ENCODE results near the gene LRRC8B.
A peak's percentile ranks its signal among the peaks of the same experiment; 100 is the strongest.

Gene LRRC8B

DNA sequence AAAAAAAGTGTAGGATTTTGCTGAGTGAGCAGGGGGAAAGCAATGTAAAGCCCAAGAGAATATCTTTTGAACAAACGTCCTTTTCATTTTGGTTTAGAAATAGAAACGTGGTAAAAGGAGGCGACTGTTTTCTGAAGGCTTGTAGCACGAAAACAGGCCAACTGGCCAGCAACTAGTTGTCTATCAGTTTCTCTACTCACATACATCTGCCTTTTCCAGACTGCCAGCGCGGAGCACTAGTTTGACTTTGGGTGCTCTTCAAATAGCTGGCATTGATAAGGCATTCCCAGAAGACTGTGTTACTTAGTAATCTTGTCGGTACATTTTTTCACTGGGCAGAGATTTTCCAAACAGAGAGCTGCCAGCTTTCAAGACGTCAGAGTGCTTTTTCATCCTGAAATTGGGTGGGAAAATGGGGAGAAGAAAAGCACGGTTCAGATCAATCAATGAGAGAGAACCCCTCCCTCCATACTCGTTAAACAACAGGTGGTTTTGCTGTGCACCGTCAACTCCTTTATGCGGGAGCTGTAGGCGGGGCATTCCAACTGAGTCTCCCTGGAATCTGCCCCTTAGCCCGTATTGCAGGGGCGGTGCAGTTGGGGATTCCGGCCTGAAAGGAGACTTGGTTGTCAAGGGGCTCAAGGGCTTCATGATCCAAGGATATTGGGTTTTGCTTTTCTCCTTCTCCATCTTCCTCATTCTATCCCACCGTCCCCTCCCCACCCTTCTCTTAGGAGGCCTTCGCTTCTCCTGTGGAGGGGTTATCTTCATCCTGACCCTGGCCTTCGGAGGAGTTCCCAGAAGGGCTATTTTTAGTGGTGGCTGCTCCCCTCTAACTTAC lies 107.4 kb downstream of the LRRC8B start:
- Histone ChIP-seq H3K9ac (ENCODE audit: low read length) (peak overlapping the region; percentile 74), H3F3A (ENCODE audit: insufficient read depth) (peaks cover 16% of the 10 kb centered on the region), H3K9me3 (ENCODE audit: insufficient read depth, low read length) (no peaks in the 10 kb centered on the region), H3K36me3 (ENCODE audit: low read length) (no peaks in the 10 kb centered on the region), H3K27me3 (ENCODE audit: low read length) (no peaks in the 10 kb centered on the region), H3K4me3 (ENCODE audit: insufficient read depth, low read length, poor library complexity, severe bottlenecking) (peak overlapping the region; percentile 59), H3K79me2 (ENCODE audit: insufficient read depth, low read length) (no peaks in the 10 kb centered on the region), H3K27ac (ENCODE audit: low read depth, low read length) (no peak overlapping the region), H3K4me2 (ENCODE audit: low read depth, low read length, poor library complexity, severe bottlenecking) (peak overlapping the region; percentile 70), H2AFZ (ENCODE audit: low read depth, low read length, severe bottlenecking) (peak overlapping the region; percentile 92), H3K9me2 (replicated peaks; ENCODE audit: insufficient read depth, low read length) (no peaks in the 10 kb centered on the region), H4K20me1 (ENCODE audit: low read depth, low read length) (peaks cover 5% of the 10 kb centered on the region; the same call in 1 of the 2 replicates)
- TF ChIP-seq, protein P1, sequence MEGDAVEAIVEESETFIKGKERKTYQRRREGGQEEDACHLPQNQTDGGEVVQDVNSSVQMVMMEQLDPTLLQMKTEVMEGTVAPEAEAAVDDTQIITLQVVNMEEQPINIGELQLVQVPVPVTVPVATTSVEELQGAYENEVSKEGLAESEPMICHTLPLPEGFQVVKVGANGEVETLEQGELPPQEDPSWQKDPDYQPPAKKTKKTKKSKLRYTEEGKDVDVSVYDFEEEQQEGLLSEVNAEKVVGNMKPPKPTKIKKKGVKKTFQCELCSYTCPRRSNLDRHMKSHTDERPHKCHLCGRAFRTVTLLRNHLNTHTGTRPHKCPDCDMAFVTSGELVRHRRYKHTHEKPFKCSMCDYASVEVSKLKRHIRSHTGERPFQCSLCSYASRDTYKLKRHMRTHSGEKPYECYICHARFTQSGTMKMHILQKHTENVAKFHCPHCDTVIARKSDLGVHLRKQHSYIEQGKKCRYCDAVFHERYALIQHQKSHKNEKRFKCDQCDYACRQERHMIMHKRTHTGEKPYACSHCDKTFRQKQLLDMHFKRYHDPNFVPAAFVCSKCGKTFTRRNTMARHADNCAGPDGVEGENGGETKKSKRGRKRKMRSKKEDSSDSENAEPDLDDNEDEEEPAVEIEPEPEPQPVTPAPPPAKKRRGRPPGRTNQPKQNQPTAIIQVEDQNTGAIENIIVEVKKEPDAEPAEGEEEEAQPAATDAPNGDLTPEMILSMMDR (IDR thresholded peaks at IDR 0.05; ENCODE audit: insufficient read depth, low read length, poor library complexity, severe bottlenecking), result no peak
- TF ChIP-seq EZH2phosphoT487 (conservative IDR thresholded peaks at IDR 0.05; ENCODE audit: low read length), result no peak

DNA sequence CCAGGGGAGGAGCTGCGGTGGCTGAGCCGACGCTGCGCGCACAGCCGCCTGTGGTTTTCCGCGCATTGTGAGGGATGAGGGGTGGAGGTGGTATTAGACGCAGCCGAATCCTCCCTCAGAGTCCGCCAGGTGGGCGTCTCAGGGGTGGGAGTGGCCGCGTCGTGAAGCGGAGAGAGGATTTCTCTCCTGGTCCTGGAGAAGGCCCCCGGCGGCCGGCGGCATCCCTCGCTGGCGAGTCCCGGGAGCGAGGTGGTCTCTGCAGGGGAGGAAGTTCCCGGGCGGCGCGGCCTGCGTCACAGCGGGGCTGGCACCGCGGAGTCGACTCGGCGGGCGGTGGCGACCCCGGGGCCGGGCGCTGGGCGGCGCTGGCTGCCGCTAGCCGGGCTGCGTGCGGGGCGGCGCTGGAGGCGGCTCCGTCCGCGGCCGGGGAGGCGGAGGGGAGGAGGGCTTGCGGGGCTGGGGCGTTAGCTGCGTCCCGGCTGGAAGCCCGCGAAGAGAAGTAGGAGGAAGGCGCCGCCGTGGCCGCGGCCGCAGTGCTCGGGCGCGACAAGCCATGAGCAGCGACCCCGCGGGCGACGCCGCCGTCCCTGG lies 108.1 kb downstream of the LRRC8B start, which contains the start of gene LRRC8C:
LRRC8C (plus strand) TSS at position 464 of the 591 bp plus-strand sequence. CDS start 53,354 bp downstream, outside the sequence.
- Histone ChIP-seq H3K9ac (ENCODE audit: low read length) (peak within 1 kb of the TSS; percentile 74), H2AFZ (ENCODE audit: low read depth, low read length, severe bottlenecking) (peak within 1 kb of the TSS; percentile 92), H3K36me3 (ENCODE audit: low read length) (no peaks in the 10 kb centered on the region), H3K27me3 (ENCODE audit: low read length) (no peaks in the 10 kb centered on the region), H3K79me2 (ENCODE audit: insufficient read depth, low read length) (no peaks in the 10 kb centered on the region), H3K4me2 (ENCODE audit: low read depth, low read length, poor library complexity, severe bottlenecking) (peak within 1 kb of the TSS; percentile 70), H3K9me3 (ENCODE audit: insufficient read depth, low read length) (no peaks in the 10 kb centered on the region), H3K27ac (ENCODE audit: low read depth, low read length) (0 out of 2 replicates have a peak within 1 kb of the TSS, but pooled peaks have one; percentile 28), H3F3A (ENCODE audit: insufficient read depth) (peaks cover 16% of the 10 kb centered on the region), H3K4me3 (ENCODE audit: insufficient read depth, low read length, poor library complexity, severe bottlenecking) (peak within 1 kb of the TSS; percentile 59), H4K20me1 (ENCODE audit: low read depth, low read length) (peaks cover 5% of the 10 kb centered on the region; the same call in 1 of the 2 replicates), H3K9me2 (replicated peaks; ENCODE audit: insufficient read depth, low read length) (no peaks in the 10 kb centered on the region)
- no peak for TF ChIP-seq EZH2phosphoT487 (conservative IDR thresholded peaks at IDR 0.05; ENCODE audit: low read length)
- TF ChIP-seq, protein P1 (IDR thresholded peaks at IDR 0.05; ENCODE audit: insufficient read depth, low read length, poor library complexity, severe bottlenecking), result no peak

DNA sequence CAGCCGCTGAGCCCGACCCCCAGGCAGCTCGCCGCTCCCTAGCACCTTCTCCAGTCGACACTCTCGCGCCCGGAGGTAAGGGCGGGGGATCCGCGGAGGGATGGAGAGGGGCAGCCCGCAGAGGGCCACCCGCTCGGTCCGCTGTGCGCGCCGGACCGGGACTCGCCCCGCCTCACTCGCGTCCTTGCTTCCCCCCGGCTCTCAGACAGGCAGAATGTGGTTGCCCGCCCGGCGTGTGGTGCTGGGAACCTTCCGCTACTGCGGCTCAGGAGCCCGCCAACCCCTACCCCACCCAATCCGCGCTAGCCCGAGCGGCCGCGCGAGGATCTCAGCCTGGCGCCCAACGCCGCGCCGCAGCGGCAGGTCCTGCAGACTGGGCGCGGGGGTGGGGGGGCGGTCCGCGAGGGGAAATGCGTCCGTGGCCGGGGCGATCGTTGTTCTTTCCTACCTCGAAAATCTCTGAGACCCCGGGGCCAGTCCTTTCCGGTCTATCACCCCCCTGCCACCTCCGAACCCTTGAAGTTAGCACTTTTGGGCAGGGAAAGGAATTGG lies 108.7 kb downstream of the LRRC8B start:
- TF ChIP-seq EZH2phosphoT487 (conservative IDR thresholded peaks at IDR 0.05; ENCODE audit: low read length), result no peak
- TF ChIP-seq, protein P1 (IDR thresholded peaks at IDR 0.05; ENCODE audit: insufficient read depth, low read length, poor library complexity, severe bottlenecking), result no peak
- Histone ChIP-seq H2AFZ (ENCODE audit: low read depth, low read length, severe bottlenecking) (peak overlapping the region; percentile 85), H3K79me2 (ENCODE audit: insufficient read depth, low read length) (no peaks in the 10 kb centered on the region), H3K36me3 (ENCODE audit: low read length) (no peaks in the 10 kb centered on the region), H3K27ac (ENCODE audit: low read depth, low read length) (0 out of 2 replicates have a peak overlapping the region, but pooled peaks have one; percentile 28), H3F3A (ENCODE audit: insufficient read depth) (peaks cover 16% of the 10 kb centered on the region), H3K9me2 (replicated peaks; ENCODE audit: insufficient read depth, low read length) (no peaks in the 10 kb centered on the region), H3K9ac (ENCODE audit: low read length) (peak overlapping the region; percentile 74), H3K4me3 (ENCODE audit: insufficient read depth, low read length, poor library complexity, severe bottlenecking) (peak overlapping the region; percentile 59), H3K27me3 (ENCODE audit: low read length) (no peaks in the 10 kb centered on the region), H3K9me3 (ENCODE audit: insufficient read depth, low read length) (no peaks in the 10 kb centered on the region), H4K20me1 (ENCODE audit: low read depth, low read length) (peaks cover 5% of the 10 kb centered on the region; the same call in 1 of the 2 replicates), H3K4me2 (ENCODE audit: low read depth, low read length, poor library complexity, severe bottlenecking) (peak overlapping the region; percentile 70)

Measured in SU-DHL-6 (cell line).